Ovary (tissue), 9 donors: ENCODE measurements around the gene SBK2. TPM values are rescaled to one million over a fixed set of nuclear protein-coding genes. Genes with fewer than 3 reads are reported as not detected.
A peak's percentile ranks its signal among the peaks of the same experiment; 100 is the strongest.

Experiments used
- DNase-seq, 5 donors: peaks; one replicate each; pipeline ENCODE4 v3.0.0-alpha.2; 2019 to 2020
- H3K27ac ChIP-seq, 2 donors: fragments of 200-600 bp; one replicate each; pipeline versions ENCODE4 v1.5.1 to v1.8.0; 2019 to 2022
- H3K27me3 ChIP-seq: fragments of 200-600 bp; one replicate; pipeline ENCODE4 v1.8.0; 2022
- H3K36me3 ChIP-seq: fragments of 200-600 bp; sonication (generic); one replicate; pipeline ENCODE4 v1.5.1; 2019
- H3K4me1 ChIP-seq: one replicate; pipeline ENCODE4 v1.8.1; 2013; ENCODE audit warnings: mild to moderate bottlenecking, moderate library complexity; ENCODE audit not compliant: insufficient read depth
- H3K4me3 ChIP-seq: fragments of 200-600 bp; sonication (generic); one replicate; pipeline ENCODE4 v1.5.1; 2017
- H3K9me3 ChIP-seq, 2 donors: fragments of 200-600 bp in 1 of 2; sonication (generic) in 1 of 2; one replicate each; pipeline versions ENCODE4 v1.5.1 to v1.8.1; 2013 to 2019; ENCODE audit warnings: mild to moderate bottlenecking in 1 of 2, moderate library complexity in 1 of 2
- CTCF ChIP-seq, 3 donors: fragments of 450-650 bp in 2 of 3; fragments of 200-600 bp in 1 of 3; IDR thresholded peaks; one replicate each; pipeline versions ENCODE4 v1.5.1 to v1.8.0; 2016 to 2022; ENCODE audit warnings: antibody characterized with exemption in 3 of 3, mild to moderate bottlenecking in 1 of 3
- EP300 ChIP-seq: sonication (generic); formaldehyde crosslinking; IDR thresholded peaks from one replicate; pipeline ENCODE4 v1.6.1; 2017; ENCODE audit warnings: antibody characterized with exemption
- POLR2A ChIP-seq: fragments of 450-650 bp; IDR thresholded peaks from one replicate; pipeline ENCODE4 v1.6.1; 2017; ENCODE audit warnings: antibody characterized with exemption, mild to moderate bottlenecking, moderate library complexity
- WGBS, 3 donors: extraction: QIAGEN DNeasy Blood & Tissue Kit in 1 of 3; methylation state at CpG; one replicate each; pipeline versions ENCODE4 v1.1.5 to v1.1.7; 2013 to 2017; 5-methylcytosine and 5-hydroxymethylcytosine counted together
- intact Hi-C, 4 donors: fragments of 100-400 bp; cut with DNase I; formaldehyde crosslinking; loops; one replicate each; pipeline versions ENCODE4 v1.11.0 to v1.15.1; 2022 to 2023
- polyA plus RNA-seq, 2 donors: library from polyadenylated mRNA; stranded (reverse); fragments of 200-250 nt in 1 of 2; fragments of 350-450 nt in 1 of 2; fragmentation: Illumina TruSeq in 1 of 2; extraction: RNeasy Lipid Tissue Mini Kit (QIAGEN cat#74804) in 1 of 2; gene quantifications; one replicate each; pipeline ENCODE4 v1.2.3, GENCODE V29; 2013 to 2014
- total RNA-seq, 7 donors: library from RNA; depleted of rRNA in 2 of 7; stranded (reverse); fragments of >200 nt in 2 of 7; fragmentation: NEBNext Ultra II Directional in 3 of 7; extraction: Animal tissue kit (Norgen Biotek cat#: 25700) in 3 of 7; gene quantifications; one replicate each; pipeline versions ENCODE4 v1.1.0 to v1.2.4, GENCODE V29; 2016 to 2023
- donor health status: DM: no; HTN: no; CAD: no; lungs with moderate emphysema.
- donor health status: DM: no; HTN: no; CAD: no.
- donor health status: Bipolar disorder and iron deficiency.
- donor health status: DM: yes; HTN: yes; CAD: no.
- donor health status: DM: no; HTN: no; CAD: no.
- donor health status: DM: yes; HTN: yes; CAD: no.

The SBK2 gene
- total and polyA plus RNA-seq, 9 donors, result 0.20 to 1.0 TPM; not detected in 7

- Histone ChIP-seq H3K27ac (peak within 1 kb of the TSS; percentile 85 to 89), H3K4me3 (peak within 1 kb of the TSS; percentile 72), H3K36me3 (no peaks in the 10 kb centered on the region), H3K9me3 (no peaks in the 10 kb centered on the region), H3K27me3 (no peaks in the 10 kb centered on the region), H3K4me1 (peaks cover 28% of the 10 kb centered on the region)
- peak; percentile 70 to 86 (median 80) for DNase-seq
- intact Hi-C loops, result no loop called here
- WGBS, 3 donors, result 1 to 2% (median 2%) methylated on average over 47 to 78 of the region's 78 CpGs
- TF ChIP-seq EP300, result no peak
- peak; percentile 20 for TF ChIP-seq POLR2A
- no peak for TF ChIP-seq CTCF (IDR thresholded peaks at IDR 0.05)
Observed at GRCh38 chr19:55484593-55485438, 52.1 kb downstream of the SBK2 start, which contains the start of gene NAT14. Gene NAT14, plus strand, starts transcription at chr19:55485188. Its CDS starts 521 bp downstream, at chr19:55485709.

- TF ChIP-seq CTCF (IDR thresholded peaks at IDR 0.05) (no peak), POLR2A (no peak), EP300 (no peak)
- H3K36me3 ChIP-seq, result no peaks in the 10 kb centered on the region
- WGBS, 3 donors, result 76 to 83% (median 78%) methylated on average over 34 to 46 of the region's 46 CpGs
- H3K9me3 ChIP-seq, result no peaks in the 10 kb centered on the region
- H3K27ac ChIP-seq, result no peak overlapping the region
- peaks cover 28% of the 10 kb centered on the region for H3K4me1 ChIP-seq
- DNase-seq, result peak in 3 of 5 donors; percentile 48 to 57 (median 50)
- H3K27me3 ChIP-seq, result no peaks in the 10 kb centered on the region
- H3K4me3 ChIP-seq, result peak overlapping the region; percentile 72
- intact Hi-C loops, result no loop called here
Observed at GRCh38 chr19:55483706-55484592, 53.0 kb downstream of the SBK2 start.

GRCh38 chr19:55482967-55483705 is 53.8 kb downstream of the SBK2 start:
- H3K27me3 ChIP-seq, result no peaks in the 10 kb centered on the region
- H3K36me3 ChIP-seq, result no peaks in the 10 kb centered on the region
- no peak for TF ChIP-seq CTCF (IDR thresholded peaks at IDR 0.05)
- TF ChIP-seq EP300, result no peak
- no peak for TF ChIP-seq POLR2A
- 91 to 94% (median 93%) methylated on average over 46 to 47 of the region's 47 CpGs for WGBS, 3 donors
- H3K4me1 ChIP-seq, result peaks cover 26% of the 10 kb centered on the region
- H3K9me3 ChIP-seq, result no peaks in the 10 kb centered on the region
- intact Hi-C loops, result no loop called here
- no peak overlapping the region for H3K27ac ChIP-seq
- H3K4me3 ChIP-seq, result no peak overlapping the region
- peak in 2 of 5 donors; percentile 44 to 48 for DNase-seq
